ENCODE results near the gene MPRIP. TPM values are rescaled to one million over a fixed set of nuclear protein-coding genes. Genes with fewer than 3 reads are reported as not detected.

Gene MPRIP
- total RNA-seq, 4 donors from 2014 or later = 61.5 to 407 (median 103) TPM

- TF ChIP-seq, protein P1, sequence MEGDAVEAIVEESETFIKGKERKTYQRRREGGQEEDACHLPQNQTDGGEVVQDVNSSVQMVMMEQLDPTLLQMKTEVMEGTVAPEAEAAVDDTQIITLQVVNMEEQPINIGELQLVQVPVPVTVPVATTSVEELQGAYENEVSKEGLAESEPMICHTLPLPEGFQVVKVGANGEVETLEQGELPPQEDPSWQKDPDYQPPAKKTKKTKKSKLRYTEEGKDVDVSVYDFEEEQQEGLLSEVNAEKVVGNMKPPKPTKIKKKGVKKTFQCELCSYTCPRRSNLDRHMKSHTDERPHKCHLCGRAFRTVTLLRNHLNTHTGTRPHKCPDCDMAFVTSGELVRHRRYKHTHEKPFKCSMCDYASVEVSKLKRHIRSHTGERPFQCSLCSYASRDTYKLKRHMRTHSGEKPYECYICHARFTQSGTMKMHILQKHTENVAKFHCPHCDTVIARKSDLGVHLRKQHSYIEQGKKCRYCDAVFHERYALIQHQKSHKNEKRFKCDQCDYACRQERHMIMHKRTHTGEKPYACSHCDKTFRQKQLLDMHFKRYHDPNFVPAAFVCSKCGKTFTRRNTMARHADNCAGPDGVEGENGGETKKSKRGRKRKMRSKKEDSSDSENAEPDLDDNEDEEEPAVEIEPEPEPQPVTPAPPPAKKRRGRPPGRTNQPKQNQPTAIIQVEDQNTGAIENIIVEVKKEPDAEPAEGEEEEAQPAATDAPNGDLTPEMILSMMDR (IDR thresholded peaks at IDR 0.05) = no peak
- no peak for TF ChIP-seq POLR2A (IDR thresholded peaks at IDR 0.05)
- intact Hi-C loops (cut with DNase I; ENCODE audit: low total_unique reads) = no loop called here
- Histone ChIP-seq H3K36me3 (no peaks in the 10 kb centered on the region), H3K27ac (no peak overlapping the region), H3K27me3 (no peaks in the 10 kb centered on the region), H3K4me3 (no peak overlapping the region), H3K4me1 (no peaks in the 10 kb centered on the region), H3K9me3 (no peaks in the 10 kb centered on the region)
- DNase-seq = no peak
Observed at GRCh38 chr17:17019430-17019762, 22.9 kb upstream of the MPRIP start.

- no peak overlapping the region for H3K4me3 ChIP-seq
Observed at GRCh38 chr17:17019891-17020456, 22.3 kb upstream of the MPRIP start.

DNA sequence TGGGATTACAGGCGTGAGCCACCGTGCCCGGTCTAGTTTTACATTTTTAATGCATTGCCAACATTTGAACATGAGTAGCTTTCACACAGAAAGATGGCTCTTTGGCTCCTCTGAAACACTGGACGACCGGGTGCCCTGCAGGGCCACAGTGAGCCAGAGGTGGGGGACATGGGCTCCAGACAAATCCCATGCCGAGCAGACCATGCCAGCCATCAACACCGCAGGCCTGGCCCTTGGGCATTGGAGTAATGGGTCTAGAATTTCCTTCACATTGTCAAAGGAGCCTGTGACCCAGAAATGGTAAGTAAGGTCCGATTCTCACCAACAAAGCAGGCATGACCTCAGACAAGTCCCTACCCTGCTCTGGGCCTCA, 21.4 kb upstream of the MPRIP start:
- Histone ChIP-seq H3K36me3 (no peaks in the 10 kb centered on the region), H3K4me1 (no peaks in the 10 kb centered on the region), H3K4me3 (no peak overlapping the region), H3K27me3 (no peaks in the 10 kb centered on the region), H3K27ac (no peak overlapping the region), H3K9me3 (no peaks in the 10 kb centered on the region)
- intact Hi-C loops (cut with DNase I; ENCODE audit: low total_unique reads) = no loop called here
- no peak for TF ChIP-seq POLR2A (IDR thresholded peaks at IDR 0.05)
- TF ChIP-seq, protein P1 (IDR thresholded peaks at IDR 0.05) = no peak
- DNase-seq = no peak

More at GRCh38 chr17:17019891-17020456, 22.3 kb upstream of the MPRIP start:
- H3K27ac ChIP-seq = no peak overlapping the region
- H3K27me3 ChIP-seq = no peaks in the 10 kb centered on the region
- no peaks in the 10 kb centered on the region for H3K36me3 ChIP-seq
- no peaks in the 10 kb centered on the region for H3K9me3 ChIP-seq
- DNase-seq = no peak
- H3K4me1 ChIP-seq = no peaks in the 10 kb centered on the region
- intact Hi-C loops (cut with DNase I; ENCODE audit: low total_unique reads) = no loop called here
- TF ChIP-seq, protein P1 (IDR thresholded peaks at IDR 0.05) = no peak
- no peak for TF ChIP-seq POLR2A (IDR thresholded peaks at IDR 0.05)

- no peaks in the 10 kb centered on the region for H3K36me3 ChIP-seq
- DNase-seq = no peak
- TF ChIP-seq, protein P1 (IDR thresholded peaks at IDR 0.05) = no peak
- no peak for TF ChIP-seq POLR2A (IDR thresholded peaks at IDR 0.05)
- H3K27ac ChIP-seq = no peak overlapping the region
- no peaks in the 10 kb centered on the region for H3K9me3 ChIP-seq
- no peak overlapping the region for H3K4me3 ChIP-seq
- H3K4me1 ChIP-seq = no peaks in the 10 kb centered on the region
- intact Hi-C loops (cut with DNase I; ENCODE audit: low total_unique reads) = no loop called here
- H3K27me3 ChIP-seq = no peaks in the 10 kb centered on the region
Observed at GRCh38 chr17:17021194-17021863, 20.9 kb upstream of the MPRIP start.

GRCh38 chr17:17022011-17022410, 20.2 kb upstream of the MPRIP start:
- Histone ChIP-seq H3K4me1 (no peaks in the 10 kb centered on the region), H3K4me3 (no peak overlapping the region), H3K36me3 (no peaks in the 10 kb centered on the region), H3K9me3 (no peaks in the 10 kb centered on the region), H3K27me3 (no peaks in the 10 kb centered on the region), H3K27ac (no peak overlapping the region)
- TF ChIP-seq, protein P1 (IDR thresholded peaks at IDR 0.05) = no peak
- TF ChIP-seq POLR2A (IDR thresholded peaks at IDR 0.05) = no peak
- no peak for DNase-seq
- intact Hi-C loops (cut with DNase I; ENCODE audit: low total_unique reads) = no loop called here
